IMR-90 (cell line): ENCODE results near the gene HLA-DOB. TPM values are rescaled to one million over a fixed set of nuclear protein-coding genes. Genes with fewer than 3 reads are reported as not detected.

Experiments
- ATAC-seq: fragments of 200-7000 bp; cut with Tn5 transposase; 2 replicates; pipeline ENCODE4 v1.9.1; 2020; ENCODE audit warnings: low read depth, mild to moderate bottlenecking, moderate library complexity
- BruUV-seq: library from RNA; stranded (reverse); fragments of 400-500 nt; replicated peaks from 2 replicates; lab custom pipeline; 2021; lab: Mats Ljungman, UMichigan
- CTCF ChIA-PET: fragments of 300-600 bp; formaldehyde crosslinking; extraction: SDS; loops from one replicate; lab custom pipeline; 2021; ENCODE audit warnings: antibody characterized with exemption; lab: Yijun Ruan, JAX
- POLR2A ChIA-PET: fragments of 300-600 bp; sonication (Branson Sonifier 250); formaldehyde crosslinking; loops from one replicate; lab custom pipeline; 2022; ENCODE audit warnings: antibody characterized with exemption; ENCODE audit not compliant: unreplicated experiment; lab: Charles Lee
- DNase-seq: peaks from one replicate; pipeline ENCODE4 v3.0.0; 2013
- H2AFZ ChIP-seq: replicated peaks from 2 replicates; pipeline ENCODE3; 2013; ENCODE audit warnings: low read length, mild to moderate bottlenecking; ENCODE audit not compliant: poor library complexity
- H2AK5ac ChIP-seq: 2 replicates; pipeline ENCODE4 v1.6.1; 2013; ENCODE audit warnings: low read depth, low read length, inconsistent platforms
- H2AK9ac ChIP-seq: replicated peaks from 2 replicates; pipeline ENCODE3; 2013; ENCODE audit warnings: mild to moderate bottlenecking, low read depth, low read length, moderate library complexity; ENCODE audit not compliant: poor library complexity
- H2BK120ac ChIP-seq: 2 replicates; pipeline ENCODE4 v1.6.1; 2013; ENCODE audit warnings: low read depth, low read length, inconsistent platforms
- H2BK15ac ChIP-seq: 3 replicates; pipeline ENCODE4 v1.6.1; 2013; ENCODE audit warnings: low read depth, low read length, inconsistent platforms
- H2BK20ac ChIP-seq: 2 replicates; pipeline ENCODE4 v1.6.1; 2013; ENCODE audit warnings: low read depth, mild to moderate bottlenecking, inconsistent platforms, low read length, moderate library complexity
- H2BK5ac ChIP-seq: 2 replicates; pipeline ENCODE4 v1.6.1; 2013; ENCODE audit warnings: mild to moderate bottlenecking, low read depth, low read length, inconsistent platforms; ENCODE audit not compliant: poor library complexity, severe bottlenecking
- H3K14ac ChIP-seq: replicated peaks from 2 replicates; pipeline ENCODE4 v1.6.1; 2013; ENCODE audit warnings: low read depth, low read length, inconsistent platforms
- H3K18ac ChIP-seq: 2 replicates; pipeline ENCODE4 v1.6.1; 2013; ENCODE audit warnings: low read depth, low read length, control low read depth
- H3K23ac ChIP-seq: 2 replicates; pipeline ENCODE4 v1.6.1; 2013; ENCODE audit warnings: low read depth, low read length, inconsistent platforms
- H3K27ac ChIP-seq: 2 replicates; pipeline ENCODE4 v1.5.1; 2013; ENCODE audit warnings: mild to moderate bottlenecking, control low read depth, low read length; ENCODE audit not compliant: insufficient read depth
- H3K27me3 ChIP-seq: 2 replicates; pipeline ENCODE4 v1.6.1; 2013; ENCODE audit warnings: low read length; ENCODE audit not compliant: control insufficient read depth, insufficient read depth
- H3K36me3 ChIP-seq: 2 replicates; pipeline ENCODE4 v1.6.1; 2013; ENCODE audit warnings: low read length, mixed read lengths; ENCODE audit not compliant: control insufficient read depth, insufficient read depth
- H3K4ac ChIP-seq: 2 replicates; pipeline ENCODE4 v1.6.1; 2013; ENCODE audit warnings: low read depth, low read length, inconsistent platforms
- H3K4me1 ChIP-seq: 2 replicates; pipeline ENCODE4 v1.6.1; 2013; ENCODE audit warnings: low read length, mixed read lengths; ENCODE audit not compliant: control insufficient read depth, insufficient read depth
- H3K4me2 ChIP-seq: 2 replicates; pipeline ENCODE4 v1.6.1; 2013; ENCODE audit warnings: low read depth, mild to moderate bottlenecking, control low read depth, low read length, moderate library complexity
- H3K4me3 ChIP-seq: 2 replicates; pipeline ENCODE4 v1.5.1; 2013; ENCODE audit warnings: low read depth, mild to moderate bottlenecking, control low read depth, low read length, moderate library complexity; ENCODE audit not compliant: insufficient read depth
- H3K56ac ChIP-seq: 2 replicates; pipeline ENCODE4 v1.6.1; 2013; ENCODE audit warnings: low read length, inconsistent platforms; ENCODE audit not compliant: insufficient read depth; ENCODE audit errors: extremely low read depth
- H3K79me1 ChIP-seq, 2 experiments: 2 replicates each; pipeline ENCODE4 v1.6.1; 2013; ENCODE audit warnings: low read length in 2 of 2, inconsistent platforms in 1 of 2, low read depth in 1 of 2
- H3K9ac ChIP-seq: 2 replicates; pipeline ENCODE4 v1.6.1; 2013; ENCODE audit warnings: low read depth, low read length, control low read depth
- H3K9me1 ChIP-seq: 2 replicates; pipeline ENCODE4 v1.6.1; 2013; ENCODE audit warnings: low read length, inconsistent platforms; ENCODE audit not compliant: insufficient read depth
- H3K9me3 ChIP-seq: 2 replicates; pipeline ENCODE4 v1.6.1; 2013; ENCODE audit warnings: low read length; ENCODE audit not compliant: control insufficient read depth, insufficient read depth
- H4K20me1 ChIP-seq: 2 replicates; pipeline ENCODE4 v1.6.1; 2013; ENCODE audit warnings: low read length, inconsistent platforms; ENCODE audit not compliant: insufficient read depth
- H4K5ac ChIP-seq: 2 replicates; pipeline ENCODE4 v1.6.1; 2013; ENCODE audit warnings: mild to moderate bottlenecking, low read depth, low read length, control low read depth
- H4K8ac ChIP-seq, 2 experiments: 2 replicates each; pipeline ENCODE4 v1.6.1; 2013; ENCODE audit warnings: low read depth in 2 of 2, low read length in 2 of 2, control low read depth in 1 of 2, inconsistent platforms in 1 of 2
- H4K91ac ChIP-seq: 2 replicates; pipeline ENCODE4 v1.6.1; 2013; ENCODE audit warnings: low read depth, low read length, inconsistent platforms; ENCODE audit not compliant: insufficient read depth
- BHLHE40 ChIP-seq: fragments of 150-350 bp; IDR thresholded peaks from 2 replicates; pipeline ENCODE4 v1.6.1; 2016; ENCODE audit warnings: mild to moderate bottlenecking, low read depth, low read length
- CEBPB ChIP-seq: IDR thresholded peaks from 2 replicates; pipeline ENCODE4 v1.6.1; 2012; ENCODE audit warnings: low read depth, low read length, improper control_type of control experiment
- CHD1 ChIP-seq: IDR thresholded peaks from 2 replicates; pipeline ENCODE4 v1.6.1; 2012; ENCODE audit warnings: low read depth, low read length, improper control_type of control experiment
- FOS ChIP-seq: fragments of 150-350 bp; IDR thresholded peaks from 2 replicates; pipeline ENCODE4 v1.6.1; 2016; ENCODE audit warnings: low read depth, low read length
- MAFK ChIP-seq: IDR thresholded peaks from 2 replicates; pipeline ENCODE4 v1.6.1; 2012; ENCODE audit warnings: low read depth, low read length, improper control_type of control experiment
- MAZ ChIP-seq: IDR thresholded peaks from 2 replicates; pipeline ENCODE4 v1.6.1; 2012; ENCODE audit warnings: low read depth, mild to moderate bottlenecking, low read length, improper control_type of control experiment, moderate library complexity, borderline replicate concordance
- MXI1 ChIP-seq: IDR thresholded peaks from 2 replicates; pipeline ENCODE4 v1.6.1; 2012; ENCODE audit warnings: low read depth, mild to moderate bottlenecking, low read length, moderate library complexity, borderline replicate concordance
- NFE2L2 ChIP-seq: fragments of 150-350 bp; IDR thresholded peaks from 2 replicates; pipeline ENCODE4 v1.6.1; 2016; ENCODE audit warnings: low read depth, mild to moderate bottlenecking, low read length
- POLR2A ChIP-seq: IDR thresholded peaks from 2 replicates; pipeline ENCODE4 v1.6.1; 2012; ENCODE audit warnings: mild to moderate bottlenecking, low read depth, low read length
- RAD21 ChIP-seq: IDR thresholded peaks from 2 replicates; pipeline ENCODE4 v1.6.1; 2012; ENCODE audit warnings: low read length, improper control_type of control experiment
- RCOR1 ChIP-seq: IDR thresholded peaks from 2 replicates; pipeline ENCODE4 v1.6.1; 2012; ENCODE audit warnings: mild to moderate bottlenecking, low read length, improper control_type of control experiment; ENCODE audit not compliant: insufficient replicate concordance
- RFX5 ChIP-seq: IDR thresholded peaks from 2 replicates; pipeline ENCODE4 v1.8.0; 2012; ENCODE audit warnings: low read depth, mild to moderate bottlenecking, low read length, moderate library complexity
- SMC3 ChIP-seq: fragments of 150-350 bp; IDR thresholded peaks from 2 replicates; pipeline ENCODE4 v1.6.1; 2016; ENCODE audit warnings: low read depth, mild to moderate bottlenecking, antibody characterized with exemption, low read length, moderate library complexity
- WGBS, 2 experiments: methylation state at CpG; one replicate each; pipeline versions ENCODE4 v1.1.5 to v1.1.7; 2013; ENCODE audit warnings: missing lambda C conversion rate in 2 of 2; ENCODE audit not compliant: insufficient read length in 1 of 2; ENCODE audit errors: extremely low coverage in 2 of 2; 5-methylcytosine and 5-hydroxymethylcytosine counted together
- dilution Hi-C: fragments of 300-500 bp; cut with HindIII; formaldehyde crosslinking; loops from one replicate; pipeline ENCODE4 v1.14.3; 2018; ENCODE audit warnings: low sequenced_read_pairs; ENCODE audit not compliant: unreplicated experiment
- in situ Hi-C: fragments of 300-500 bp; cut with MboI; formaldehyde crosslinking; loops from 3 replicates; pipeline ENCODE4 v1.14.3; 2019; ENCODE audit warnings: low sequenced_read_pairs, inconsistent platforms, mixed read lengths
- intact Hi-C: fragments of 100-400 bp; cut with micrococcal nuclease; formaldehyde crosslinking; loops from 2 replicates; pipeline ENCODE4 v1.10.0; 2022
- polyA plus RNA-seq, 3 experiments: library from polyadenylated mRNA; depleted of rRNA; stranded (reverse); fragments of >200 nt; gene quantifications; 2 replicates each; pipeline ENCODE4 v1.2.3, GENCODE V29; 2012; ENCODE audit warnings: low replicate concordance in 1 of 3
- total RNA-seq: library from RNA; depleted of rRNA; stranded (reverse); fragments of >200 nt; gene quantifications from 2 replicates; pipeline ENCODE4 v1.2.3, GENCODE V29; 2012
- TF ChIP-seq, protein P1 (sequence below): fragments of 150-350 bp; IDR thresholded peaks from 2 replicates; pipeline ENCODE4 v1.6.1; 2017; ENCODE audit warnings: mild to moderate bottlenecking, antibody characterized with exemption, low read length, low read depth
- TF ChIP-seq, protein P2 (sequence below): conservative IDR thresholded peaks from 2 replicates; pipeline ENCODE4 v1.5.1; 2012; ENCODE audit warnings: mild to moderate bottlenecking, low read depth, low read length, improper control_type of control experiment
- TF ChIP-seq, protein P3 (sequence below): fragments of 150-350 bp; IDR thresholded peaks from 2 replicates; pipeline ENCODE4 v1.6.1; 2016; ENCODE audit warnings: low read depth, mild to moderate bottlenecking, low read length, moderate library complexity, borderline replicate concordance

Gene HLA-DOB
- total and polyA plus RNA-seq, 2 of the 4 experiments (the other 2 are of a cell fraction) = 0.36 to 2.3 TPM

DNA sequence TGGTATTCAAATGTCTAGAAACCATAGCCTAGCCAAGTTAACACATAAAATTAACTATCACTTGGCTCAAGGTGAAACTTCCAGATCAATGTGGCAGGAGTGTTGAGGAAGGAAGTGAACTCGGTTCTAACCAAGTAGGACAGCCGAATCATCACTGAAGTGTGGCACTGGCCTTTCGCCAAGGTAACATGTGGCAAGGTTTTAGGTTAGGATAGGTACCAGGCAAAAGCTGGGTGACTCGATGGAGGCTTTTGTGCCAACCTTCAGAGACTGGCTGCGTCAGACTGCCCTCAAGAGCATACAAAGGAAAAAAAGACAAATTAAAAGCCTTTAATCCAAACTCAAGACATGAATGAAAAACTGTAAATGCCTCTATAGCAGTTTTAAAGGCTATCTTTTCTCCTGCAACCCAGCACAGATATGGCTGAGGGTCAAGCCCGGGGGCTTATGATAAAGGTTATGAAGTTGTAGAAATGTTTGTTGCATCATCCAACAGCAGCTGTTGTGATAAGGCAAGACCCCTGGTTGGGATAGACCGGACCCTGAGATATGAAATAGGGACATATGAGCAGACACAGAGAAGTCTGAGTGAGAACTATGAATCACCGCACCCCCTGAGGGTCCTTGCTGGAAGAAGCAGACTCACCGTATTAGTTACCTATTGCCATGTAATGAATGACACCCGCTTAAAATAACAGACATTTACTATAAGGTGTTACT lies 49.1 kb upstream of the HLA-DOB start:
- Histone ChIP-seq H2BK120ac (no peak overlapping the region), H4K5ac (no peak overlapping the region), H4K8ac (no peak overlapping the region), H3K4me2 (no peak overlapping the region), H2BK15ac (no peak overlapping the region), H3K4ac (no peak overlapping the region), H3K23ac (peak overlapping the region; percentile 79), H2AFZ (no peak overlapping the region), H2AK5ac (no peak overlapping the region), H3K56ac (no peak overlapping the region), H3K27ac (no peak overlapping the region), H3K18ac (no peak overlapping the region), H3K4me3 (no peak overlapping the region), H3K14ac (no peak overlapping the region), H2BK5ac (no peak overlapping the region), H3K9me3 (no peaks in the 10 kb centered on the region), H3K36me3 (no peaks in the 10 kb centered on the region), H3K9me1 (no peaks in the 10 kb centered on the region), H3K79me1 (no peaks in the 10 kb centered on the region), H2BK20ac (no peak overlapping the region), H3K4me1 (peaks cover 2% of the 10 kb centered on the region; the same call in 1 of the 2 replicates), H4K91ac (no peak overlapping the region), H3K27me3 (peaks cover 19% of the 10 kb centered on the region), H2AK9ac (no peak overlapping the region), H4K20me1 (no peaks in the 10 kb centered on the region), H3K9ac (no peak overlapping the region)
- dilution Hi-C loops = no loop called here
- 80% methylated on average over 1 of the region's 10 CpGs; no CpG with 5 or more reads in 1 of the 2 experiments for WGBS, 2 experiments
- CTCF ChIA-PET = no interaction called here
- in situ Hi-C loops = no loop called here
- ATAC-seq = no peak
- intact Hi-C loops = loop anchor here (5.0 to 10.0 kb wide), 3 partner anchors 161 to 434 kb away; partner anchors contain the start of gene HLA-DQB1
- no peak for DNase-seq
- TF ChIP-seq RAD21 (no peak), POLR2A (no peak), RCOR1 (no peak), RFX5 (no peak), FOS (no peak), CHD1 (no peak), BHLHE40 (no peak), SMC3 (no peak), NFE2L2 (no peak), MXI1 (no peak), MAZ (no peak), MAFK (no peak), CEBPB (no peak)
- TF ChIP-seq, protein P1, sequence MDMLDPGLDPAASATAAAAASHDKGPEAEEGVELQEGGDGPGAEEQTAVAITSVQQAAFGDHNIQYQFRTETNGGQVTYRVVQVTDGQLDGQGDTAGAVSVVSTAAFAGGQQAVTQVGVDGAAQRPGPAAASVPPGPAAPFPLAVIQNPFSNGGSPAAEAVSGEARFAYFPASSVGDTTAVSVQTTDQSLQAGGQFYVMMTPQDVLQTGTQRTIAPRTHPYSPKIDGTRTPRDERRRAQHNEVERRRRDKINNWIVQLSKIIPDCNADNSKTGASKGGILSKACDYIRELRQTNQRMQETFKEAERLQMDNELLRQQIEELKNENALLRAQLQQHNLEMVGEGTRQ = no peak
- TF ChIP-seq, protein P2, sequence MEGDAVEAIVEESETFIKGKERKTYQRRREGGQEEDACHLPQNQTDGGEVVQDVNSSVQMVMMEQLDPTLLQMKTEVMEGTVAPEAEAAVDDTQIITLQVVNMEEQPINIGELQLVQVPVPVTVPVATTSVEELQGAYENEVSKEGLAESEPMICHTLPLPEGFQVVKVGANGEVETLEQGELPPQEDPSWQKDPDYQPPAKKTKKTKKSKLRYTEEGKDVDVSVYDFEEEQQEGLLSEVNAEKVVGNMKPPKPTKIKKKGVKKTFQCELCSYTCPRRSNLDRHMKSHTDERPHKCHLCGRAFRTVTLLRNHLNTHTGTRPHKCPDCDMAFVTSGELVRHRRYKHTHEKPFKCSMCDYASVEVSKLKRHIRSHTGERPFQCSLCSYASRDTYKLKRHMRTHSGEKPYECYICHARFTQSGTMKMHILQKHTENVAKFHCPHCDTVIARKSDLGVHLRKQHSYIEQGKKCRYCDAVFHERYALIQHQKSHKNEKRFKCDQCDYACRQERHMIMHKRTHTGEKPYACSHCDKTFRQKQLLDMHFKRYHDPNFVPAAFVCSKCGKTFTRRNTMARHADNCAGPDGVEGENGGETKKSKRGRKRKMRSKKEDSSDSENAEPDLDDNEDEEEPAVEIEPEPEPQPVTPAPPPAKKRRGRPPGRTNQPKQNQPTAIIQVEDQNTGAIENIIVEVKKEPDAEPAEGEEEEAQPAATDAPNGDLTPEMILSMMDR = no peak
- TF ChIP-seq, protein P3, sequence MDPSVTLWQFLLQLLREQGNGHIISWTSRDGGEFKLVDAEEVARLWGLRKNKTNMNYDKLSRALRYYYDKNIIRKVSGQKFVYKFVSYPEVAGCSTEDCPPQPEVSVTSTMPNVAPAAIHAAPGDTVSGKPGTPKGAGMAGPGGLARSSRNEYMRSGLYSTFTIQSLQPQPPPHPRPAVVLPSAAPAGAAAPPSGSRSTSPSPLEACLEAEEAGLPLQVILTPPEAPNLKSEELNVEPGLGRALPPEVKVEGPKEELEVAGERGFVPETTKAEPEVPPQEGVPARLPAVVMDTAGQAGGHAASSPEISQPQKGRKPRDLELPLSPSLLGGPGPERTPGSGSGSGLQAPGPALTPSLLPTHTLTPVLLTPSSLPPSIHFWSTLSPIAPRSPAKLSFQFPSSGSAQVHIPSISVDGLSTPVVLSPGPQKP = no peak
- BruUV-seq = no TSS peak
- POLR2A ChIA-PET = no interaction called here
